GM19099 (cell line): ENCODE results near the gene SMTN.

ENCODE experiments used
- POLR2A ChIP-seq: IDR thresholded peaks from 3 replicates; pipeline ENCODE4 v1.6.1; 2011; ENCODE audit warnings: low read depth; ENCODE audit not compliant: insufficient read length; ENCODE audit errors: extremely low read depth

The SMTN gene

GRCh38 chr22:31118046-31118820 lies 37.1 kb downstream of the SMTN start:
- TF ChIP-seq POLR2A = no peak

GRCh38 chr22:31119026-31119717 lies 38.1 kb downstream of the SMTN start:
- TF ChIP-seq POLR2A = no peak

GRCh38 chr22:31120230-31120629 lies 39.1 kb downstream of the SMTN start:
- TF ChIP-seq POLR2A = no peak

GRCh38 chr22:31120642-31121041 lies 39.5 kb downstream of the SMTN start:
- TF ChIP-seq POLR2A = no peak

- TF ChIP-seq POLR2A = no peak
Observed at GRCh38 chr22:31121403-31121802, 40.3 kb downstream of the SMTN start.

- no peak for TF ChIP-seq POLR2A
Observed at GRCh38 chr22:31122196-31122531, 41.0 kb downstream of the SMTN start.

GRCh38 chr22:31122532-31123291 lies 41.6 kb downstream of the SMTN start, which contains the start of gene INPP5J:
Gene INPP5J, plus strand, starts transcription at chr22:31122966. Its CDS starts 49 bp downstream, at chr22:31123015.
- TF ChIP-seq POLR2A = no peak

- TF ChIP-seq POLR2A = no peak
Observed at GRCh38 chr22:31123292-31123602, 42.1 kb downstream of the SMTN start.

GRCh38 chr22:31124290-31124689 lies 43.2 kb downstream of the SMTN start:
- no peak for TF ChIP-seq POLR2A

GRCh38 chr22:31124811-31125465 lies 43.8 kb downstream of the SMTN start:
- no peak for TF ChIP-seq POLR2A

GRCh38 chr22:31125521-31126117 lies 44.5 kb downstream of the SMTN start:
- no peak for TF ChIP-seq POLR2A

GRCh38 chr22:31126128-31126868 lies 45.2 kb downstream of the SMTN start:
- no peak for TF ChIP-seq POLR2A

- no peak for TF ChIP-seq POLR2A
Observed at GRCh38 chr22:31126869-31127175, 45.7 kb downstream of the SMTN start.

GRCh38 chr22:31127181-31127772 lies 46.2 kb downstream of the SMTN start:
- TF ChIP-seq POLR2A = no peak
